GM21528 (cell line): Measurements from ENCODE around the gene SYNPO2.
"Not testable (repeated sequence)": the region's sequence is repeated elsewhere in the genome, so short reads cannot be mapped to it uniquely, and the experiment has no call there.

Experiments used
- ATAC-seq: cut with Tn5 transposase; IDR thresholded peaks from one replicate; pipeline ENCODE4 v1.9.1; 2021; ENCODE audit warnings: mild to moderate bottlenecking, moderate library complexity; ENCODE audit not compliant: unreplicated experiment, low FRiP score

SYNPO2 gene

GRCh38 chr4:118888666-118889311 is at the start of gene SYNPO2:
Gene SYNPO2 (plus strand): TSS chr4:118888854. CDS start chr4:118889037, 183 bp downstream.
- peak; percentile 86 for ATAC-seq

- ATAC-seq, result no peak
These were observed 49.3 kb upstream of the SYNPO2 start for GRCh38 chr4:118839221-118839927.

GRCh38 chr4:118842055-118842454 is 46.6 kb upstream of the SYNPO2 start:
- no peak for ATAC-seq

- ATAC-seq, result no peak
These were observed 45.4 kb upstream of the SYNPO2 start for GRCh38 chr4:118843237-118843636.

GRCh38 chr4:118845552-118846050 is 43.1 kb upstream of the SYNPO2 start:
- no peak for ATAC-seq

GRCh38 chr4:118846979-118847378 is 41.7 kb upstream of the SYNPO2 start:
- no peak for ATAC-seq

- no peak for ATAC-seq
These were observed 40.4 kb upstream of the SYNPO2 start for GRCh38 chr4:118848242-118848641.

GRCh38 chr4:118848901-118849300 is 39.8 kb upstream of the SYNPO2 start:
- no peak for ATAC-seq

GRCh38 chr4:118849867-118850487 is 38.7 kb upstream of the SYNPO2 start:
- peak; percentile 9 for ATAC-seq

GRCh38 chr4:118850488-118851173 is 38.0 kb upstream of the SYNPO2 start:
- peak; percentile 95 for ATAC-seq

GRCh38 chr4:118857760-118858159 is 30.9 kb upstream of the SYNPO2 start:
- ATAC-seq, result no peak

GRCh38 chr4:118858779-118859178 is 29.9 kb upstream of the SYNPO2 start:
- no peak for ATAC-seq

- no peak for ATAC-seq
These were observed 23.5 kb upstream of the SYNPO2 start for GRCh38 chr4:118865091-118865708.

- ATAC-seq, result no peak
These were observed 22.2 kb upstream of the SYNPO2 start for GRCh38 chr4:118866442-118866841.

- no peak for ATAC-seq
These were observed 21.2 kb upstream of the SYNPO2 start for GRCh38 chr4:118867311-118868067.

- ATAC-seq, result no peak
These were observed 18.8 kb upstream of the SYNPO2 start for GRCh38 chr4:118869808-118870342.

GRCh38 chr4:118872181-118872580 is 16.5 kb upstream of the SYNPO2 start:
- no peak for ATAC-seq

- ATAC-seq, result no peak
These were observed 10.9 kb upstream of the SYNPO2 start for GRCh38 chr4:118877797-118878196.

GRCh38 chr4:118878507-118878906 is 10.1 kb upstream of the SYNPO2 start:
- not testable (repeated sequence) for ATAC-seq
